HepG2 (cell line): ENCODE results near the gene RCC2. TPM values are rescaled to one million over a fixed set of nuclear protein-coding genes. Genes with fewer than 3 reads are reported as not detected.

ENCODE experiments used
- BRF2 ChIP-seq: sonication (generic); formaldehyde crosslinking; IDR thresholded peaks from 2 replicates; pipeline ENCODE4 v1.8.1; 2022; ENCODE audit warnings: mild to moderate bottlenecking, missing genetic modification reagents
- FOXA1 ChIP-seq, 2 experiments: fragments of 450-650 bp in 1 of 2; sonication (generic) in 1 of 2; formaldehyde crosslinking in 1 of 2; IDR thresholded peaks; 2 replicates each; pipeline versions ENCODE4 v1.4.0 to v1.6.1; 2016 to 2020; ENCODE audit warnings: missing genetic modification reagents in 1 of 2
- FOXK2 ChIP-seq: fragments of 450-650 bp; IDR thresholded peaks from 2 replicates; pipeline ENCODE4 v1.6.1; 2016
- FOXP1 ChIP-seq, 2 experiments: fragments of 450-650 bp in 1 of 2; IDR thresholded peaks; 2 replicates each; pipeline ENCODE4 v1.6.1; 2017 to 2018; ENCODE audit warnings: antibody characterized with exemption in 1 of 2
- HCFC1 ChIP-seq: fragments of 150-350 bp; IDR thresholded peaks from 2 replicates; pipeline ENCODE4 v1.6.1; 2014; ENCODE audit warnings: low read depth, low read length
- HMGXB3 ChIP-seq: sonication (generic); formaldehyde crosslinking; IDR thresholded peaks from 2 replicates; pipeline ENCODE4 v1.4.0; 2020; ENCODE audit warnings: missing genetic modification reagents, borderline replicate concordance
- HNF4G ChIP-seq, 2 experiments: sonication (generic) in 1 of 2; formaldehyde crosslinking in 1 of 2; IDR thresholded peaks; 2 replicates each; pipeline versions ENCODE4 v1.4.0 to v1.6.1; 2011 to 2020; ENCODE audit warnings: borderline replicate concordance in 2 of 2, low read depth in 2 of 2, mild to moderate bottlenecking in 2 of 2, low read length in 1 of 2, missing genetic modification reagents in 1 of 2, moderate library complexity in 1 of 2
- KMT2A ChIP-seq: sonication (generic); formaldehyde crosslinking; IDR thresholded peaks from 2 replicates; pipeline ENCODE4 v1.4.0; 2020; ENCODE audit warnings: missing genetic modification reagents
- PITX1 ChIP-seq: sonication (generic); formaldehyde crosslinking; IDR thresholded peaks from 2 replicates; pipeline ENCODE4 v1.5.1; 2020; ENCODE audit warnings: mild to moderate bottlenecking, missing genetic modification reagents
- POLR2G ChIP-seq: fragments of 200-400 bp; formaldehyde crosslinking; IDR thresholded peaks from 2 replicates; pipeline ENCODE4 v1.6.1; 2018; ENCODE audit warnings: mild to moderate bottlenecking, low read depth, low read length, moderate library complexity
- SP1 ChIP-seq, 2 experiments: fragments of 450-650 bp in 1 of 2; sonication (generic) in 1 of 2; formaldehyde crosslinking in 1 of 2; IDR thresholded peaks; 2 replicates each; pipeline versions ENCODE4 v1.4.0 to v1.6.1; 2016 to 2020; ENCODE audit warnings: missing genetic modification reagents in 1 of 2
- THRA ChIP-seq: sonication (generic); formaldehyde crosslinking; IDR thresholded peaks from 2 replicates; pipeline ENCODE4 v1.4.0; 2020; ENCODE audit warnings: missing genetic modification reagents, borderline replicate concordance
- ZBTB43 ChIP-seq: sonication (generic); formaldehyde crosslinking; conservative IDR thresholded peaks from 2 replicates; pipeline ENCODE4 v1.4.0; 2020; ENCODE audit warnings: missing genetic modification reagents
- ZMYM2 ChIP-seq: sonication (generic); formaldehyde crosslinking; IDR thresholded peaks from 2 replicates; pipeline ENCODE4 v1.8.0; 2022; ENCODE audit warnings: mild to moderate bottlenecking, missing genetic modification reagents
- ZNF20 ChIP-seq: sonication (generic); formaldehyde crosslinking; IDR thresholded peaks from 2 replicates; pipeline ENCODE4 v1.4.0; 2020; ENCODE audit warnings: mild to moderate bottlenecking, moderate library complexity, missing genetic modification reagents
- ZNF329 ChIP-seq: sonication (generic); formaldehyde crosslinking; IDR thresholded peaks from 2 replicates; pipeline ENCODE4 v1.9.0; 2021; ENCODE audit warnings: low read depth, mild to moderate bottlenecking, missing genetic modification reagents
- ZNF558 ChIP-seq: sonication (generic); formaldehyde crosslinking; IDR thresholded peaks from 2 replicates; pipeline ENCODE4 v1.9.0; 2022; ENCODE audit warnings: mild to moderate bottlenecking, missing genetic modification reagents, borderline replicate concordance
- polyA plus RNA-seq, 8 experiments: library from polyadenylated mRNA; depleted of rRNA in 3 of 8; stranded (reverse) in 7 of 8; unstranded in 1 of 8; fragments of >200 nt; fragmentation: Illumina TruSeq in 4 of 8; extraction: Trizol in 4 of 8; gene quantifications; 2 replicates each; pipeline versions ENCODE4 v1.2.1 to v1.2.3, GENCODE V29; 2011 to 2016; ENCODE audit warnings: low read depth in 4 of 8, missing spikeins in 1 of 8, mixed read lengths in 1 of 8; ENCODE audit not compliant: insufficient read depth in 1 of 8
- total RNA-seq, 5 experiments: library from RNA; depleted of rRNA; stranded (reverse); fragments of >200 nt; fragmentation: Illumina TruSeq; extraction: Trizol; gene quantifications; 2 replicates each; pipeline ENCODE4 v1.2.3, GENCODE V29; 2016; ENCODE audit warnings: low read depth in 1 of 5

Gene RCC2
- total and polyA plus RNA-seq, 2 of the 13 experiments (the other 11 are each of a cell fraction or from before 2014, with no cell fraction given): 20.5 to 55.8 TPM

- TF ChIP-seq BRF2 (CRISPR knock-in tag) (no peak), POLR2G (peak; percentile 50; the same call in 1 of the 2 replicates), HNF4G (IDR thresholded peaks at IDR 0.05; ENCODE audit: borderline replicate concordance, low read depth, low read length) (peak; percentile 67), HNF4G (CRISPR knock-in tag; IDR thresholded peaks at IDR 0.05; ENCODE audit: borderline replicate concordance, low read depth) (peak; percentile 60; the same call in 1 of the 2 replicates), HCFC1 (no peak), HMGXB3 (CRISPR knock-in tag) (no peak), ZNF329 (peak; percentile 66; the same call in 1 of the 2 replicates), THRA (CRISPR knock-in tag) (no peak), KMT2A (CRISPR knock-in tag) (no peak), ZBTB43 (CRISPR knock-in tag) (no peak), FOXK2 (no peak), FOXP1 (IDR thresholded peaks at IDR 0.05) (no peak), FOXP1 (CRISPR knock-in tag; IDR thresholded peaks at IDR 0.05) (no peak), ZNF20 (CRISPR knock-in tag) (no peak), SP1 (IDR thresholded peaks at IDR 0.05) (no peak), SP1 (CRISPR knock-in tag; IDR thresholded peaks at IDR 0.05) (no peak), ZNF558 (CRISPR knock-in tag) (no peak), ZMYM2 (CRISPR knock-in tag) (no peak), PITX1 (CRISPR knock-in tag) (0 out of 2 replicates have a peak, but pooled peaks have one; percentile 27), FOXA1 (IDR thresholded peaks at IDR 0.05) (no peak), FOXA1 (CRISPR knock-in tag; IDR thresholded peaks at IDR 0.05) (no peak)
Observed at GRCh38 chr1:17405898-17406759, 33.3 kb downstream of the RCC2 start (continued).
